NCI-H2107 (cell line): ENCODE results near the gene TFF1.

ENCODE experiments used
- DNase-seq: peaks from one replicate; lab custom pipeline; 2025; lab: John Stamatoyannopoulos, UW

Gene TFF1

GRCh38 chr21:42343963-42344510 is 22.3 kb downstream of the TFF1 start:
- no peak for DNase-seq

- no peak for DNase-seq
These were observed 22.8 kb downstream of the TFF1 start for GRCh38 chr21:42343556-42343955.

GRCh38 chr21:42343101-42343500 is 23.2 kb downstream of the TFF1 start:
- DNase-seq: no peak

GRCh38 chr21:42341776-42342542 is 24.4 kb downstream of the TFF1 start:
- DNase-seq: no peak

- no peak for DNase-seq
These were observed 25.9 kb downstream of the TFF1 start for GRCh38 chr21:42340187-42341050.

GRCh38 chr21:42338729-42339715 is 27.3 kb downstream of the TFF1 start:
- no peak for DNase-seq

GRCh38 chr21:42337830-42338728 is 28.3 kb downstream of the TFF1 start:
- DNase-seq: peak; percentile 93

GRCh38 chr21:42337276-42337675 is 29.1 kb downstream of the TFF1 start:
- DNase-seq: no peak

GRCh38 chr21:42336054-42336453 is 30.3 kb downstream of the TFF1 start:
- DNase-seq: peak; percentile 85

GRCh38 chr21:42332557-42333317 is 33.6 kb downstream of the TFF1 start:
- no peak for DNase-seq

GRCh38 chr21:42331660-42332059 is 34.7 kb downstream of the TFF1 start:
- DNase-seq: no peak

- DNase-seq: no peak
These were observed 35.7 kb downstream of the TFF1 start for GRCh38 chr21:42330380-42331371.

- DNase-seq: no peak
These were observed 41.4 kb downstream of the TFF1 start for GRCh38 chr21:42324896-42325295.

- DNase-seq: no peak
These were observed 44.5 kb downstream of the TFF1 start for GRCh38 chr21:42321845-42322244.

- DNase-seq: no peak
These were observed 45.1 kb downstream of the TFF1 start for GRCh38 chr21:42321231-42321630.

- no peak for DNase-seq
These were observed 45.5 kb downstream of the TFF1 start for GRCh38 chr21:42320791-42321190.

- DNase-seq: no peak
These were observed 46.3 kb downstream of the TFF1 start for GRCh38 chr21:42319851-42320572.

GRCh38 chr21:42319376-42319775 is 47.0 kb downstream of the TFF1 start:
- DNase-seq: no peak
